Activated CD4-positive, alpha-beta T cell treated with anti-CD3 and anti-CD28 coated beads, Interleukin-2, amount 50 U/mL, for 1 hour (primary cell): ENCODE results near the gene INTS6.
"Not testable (repeated sequence)": the region's sequence is repeated elsewhere in the genome, so short reads cannot be mapped to it uniquely, and the experiment has no call there.

ENCODE experiments used
- DNase-seq: peaks from one replicate; pipeline ENCODE4 v3.0.0-alpha.2; 2020

The INTS6 gene

GRCh38 chr13:51455532-51455931, 2.7 kb upstream of the INTS6 start:
- no peak for DNase-seq

- DNase-seq = peak; percentile 28
Measured at GRCh38 chr13:51453959-51454703, 1.3 kb upstream of the INTS6 start.

- peak; percentile 77 for DNase-seq
Measured at GRCh38 chr13:51453207-51453958, 547 bp upstream of the INTS6 start.

- DNase-seq = peak; percentile 70
Measured at GRCh38 chr13:51451467-51452360, 1.1 kb downstream of the INTS6 start.

- DNase-seq = no peak
Measured at GRCh38 chr13:51451134-51451466, 1.7 kb downstream of the INTS6 start.

GRCh38 chr13:51449018-51449417, 3.8 kb downstream of the INTS6 start:
- no peak for DNase-seq

GRCh38 chr13:51444922-51445321, 7.9 kb downstream of the INTS6 start:
- DNase-seq = no peak

- no peak for DNase-seq
Measured at GRCh38 chr13:51440381-51440780, 12.5 kb downstream of the INTS6 start.

- no peak for DNase-seq
Measured at GRCh38 chr13:51437550-51438127, 15.2 kb downstream of the INTS6 start.

GRCh38 chr13:51435002-51435578, 17.7 kb downstream of the INTS6 start:
- no peak for DNase-seq

- DNase-seq = no peak
Measured at GRCh38 chr13:51432576-51432975, 20.3 kb downstream of the INTS6 start.

GRCh38 chr13:51426982-51427381, 25.9 kb downstream of the INTS6 start:
- no peak for DNase-seq

- no peak for DNase-seq
Measured at GRCh38 chr13:51425410-51426042, 27.3 kb downstream of the INTS6 start.

- DNase-seq = no peak
Measured at GRCh38 chr13:51423766-51424165, 29.1 kb downstream of the INTS6 start.

GRCh38 chr13:51422484-51422883, 30.4 kb downstream of the INTS6 start:
- DNase-seq = no peak

- no peak for DNase-seq
Measured at GRCh38 chr13:51420681-51421490, 31.9 kb downstream of the INTS6 start.

- DNase-seq = no peak
Measured at GRCh38 chr13:51419001-51419636, 33.7 kb downstream of the INTS6 start.

GRCh38 chr13:51417716-51418115, 35.1 kb downstream of the INTS6 start:
- DNase-seq = no peak

- no peak for DNase-seq
Measured at GRCh38 chr13:51416107-51416506, 36.7 kb downstream of the INTS6 start.

- DNase-seq = not testable (repeated sequence)
Measured at GRCh38 chr13:51415339-51415738, 37.5 kb downstream of the INTS6 start.

- DNase-seq = no peak
Measured at GRCh38 chr13:51412431-51412830, 40.4 kb downstream of the INTS6 start.
